ENCODE data around the gene ZNF362. TPM values are rescaled to one million over a fixed set of nuclear protein-coding genes. Genes with fewer than 3 reads are reported as not detected.

Gene ZNF362
- total and polyA plus RNA-seq, 7 donors, result 6.5 to 20.9 (median 15.2) TPM

DNA sequence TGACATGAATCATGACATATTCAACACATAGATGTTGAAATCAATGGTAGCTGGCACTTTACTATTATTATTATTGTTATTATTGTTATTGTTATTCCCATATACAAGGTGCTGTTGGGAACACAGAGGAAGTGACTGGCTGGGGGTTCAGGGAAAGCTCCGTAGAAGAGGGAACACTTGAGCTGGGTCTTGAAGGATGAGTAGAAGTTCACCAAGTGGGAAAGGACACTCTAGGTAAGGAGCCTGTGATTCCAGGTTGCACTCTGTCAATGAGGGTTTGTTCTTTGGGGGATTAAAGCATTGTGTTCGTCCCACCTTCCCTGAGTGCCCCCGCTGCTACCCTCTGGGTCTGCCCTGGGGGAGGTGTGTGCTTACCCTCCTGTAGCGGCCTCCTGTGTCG lies 14.1 kb downstream of the ZNF362 start:
- TF ChIP-seq, protein P1, sequence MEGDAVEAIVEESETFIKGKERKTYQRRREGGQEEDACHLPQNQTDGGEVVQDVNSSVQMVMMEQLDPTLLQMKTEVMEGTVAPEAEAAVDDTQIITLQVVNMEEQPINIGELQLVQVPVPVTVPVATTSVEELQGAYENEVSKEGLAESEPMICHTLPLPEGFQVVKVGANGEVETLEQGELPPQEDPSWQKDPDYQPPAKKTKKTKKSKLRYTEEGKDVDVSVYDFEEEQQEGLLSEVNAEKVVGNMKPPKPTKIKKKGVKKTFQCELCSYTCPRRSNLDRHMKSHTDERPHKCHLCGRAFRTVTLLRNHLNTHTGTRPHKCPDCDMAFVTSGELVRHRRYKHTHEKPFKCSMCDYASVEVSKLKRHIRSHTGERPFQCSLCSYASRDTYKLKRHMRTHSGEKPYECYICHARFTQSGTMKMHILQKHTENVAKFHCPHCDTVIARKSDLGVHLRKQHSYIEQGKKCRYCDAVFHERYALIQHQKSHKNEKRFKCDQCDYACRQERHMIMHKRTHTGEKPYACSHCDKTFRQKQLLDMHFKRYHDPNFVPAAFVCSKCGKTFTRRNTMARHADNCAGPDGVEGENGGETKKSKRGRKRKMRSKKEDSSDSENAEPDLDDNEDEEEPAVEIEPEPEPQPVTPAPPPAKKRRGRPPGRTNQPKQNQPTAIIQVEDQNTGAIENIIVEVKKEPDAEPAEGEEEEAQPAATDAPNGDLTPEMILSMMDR (IDR thresholded peaks at IDR 0.05), result no peak
- WGBS, 3 donors, result 93 to 95% (median 94%) methylated on average over 5 of the region's 5 CpGs
- Histone ChIP-seq H3K27ac (no peak overlapping the region), H3K9me3 (no peaks in the 10 kb centered on the region), H3K4me1 (peaks cover 5% of the 10 kb centered on the region), H3K4me3 (no peak overlapping the region), H3K27me3 (ENCODE audit: insufficient read depth in 3 of 3, low read length in 2 of 3) (no peaks in the 10 kb centered on the region), H3K36me3 (ENCODE audit: insufficient read depth in 1 of 2, low read depth in 1 of 2) (peaks cover 0 to 17% of the 10 kb centered on the region in 2 donors)
- ATAC-seq, result no peak
- no peak for DNase-seq
- intact Hi-C loops (cut with DNase I), result no loop called here

DNA sequence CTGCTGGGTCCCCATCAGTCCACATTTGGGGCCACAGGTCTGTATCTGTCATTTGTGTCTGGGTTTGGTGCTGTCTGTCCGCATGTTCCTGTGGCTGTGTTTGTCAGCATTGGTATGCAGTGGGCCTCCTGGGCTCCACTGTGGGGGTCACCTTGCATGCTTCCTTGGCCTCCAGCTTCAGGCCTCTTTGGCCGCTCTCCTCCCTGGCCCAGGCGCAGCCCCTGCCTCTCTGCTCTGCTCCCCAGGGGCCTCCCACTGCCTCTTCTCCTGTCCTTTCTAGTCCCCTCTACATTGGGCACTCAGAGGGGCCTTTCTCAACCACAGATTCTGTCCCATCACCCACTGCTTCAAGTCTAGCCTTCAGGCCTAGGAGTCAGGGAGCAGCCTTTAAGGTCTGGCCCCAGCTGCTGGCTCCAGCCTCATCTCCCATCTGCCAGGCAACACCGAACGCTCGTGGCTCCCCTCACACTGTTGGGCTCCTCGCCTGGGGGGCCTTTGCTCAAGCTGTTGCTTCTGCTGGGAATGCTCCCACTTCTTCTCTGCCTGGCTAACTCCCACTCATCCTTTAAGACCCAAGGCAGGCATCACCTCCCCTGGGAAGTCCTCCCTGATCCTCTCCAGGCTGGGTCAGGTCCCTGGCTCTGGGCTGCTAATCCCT lies 14.6 kb downstream of the ZNF362 start:
- DNase-seq, result no peak
- Histone ChIP-seq H3K4me1 (peaks cover 3% of the 10 kb centered on the region), H3K27me3 (ENCODE audit: insufficient read depth in 3 of 3, low read length in 2 of 3) (no peaks in the 10 kb centered on the region), H3K9me3 (no peaks in the 10 kb centered on the region), H3K27ac (no peak overlapping the region), H3K4me3 (no peak overlapping the region), H3K36me3 (ENCODE audit: insufficient read depth in 1 of 2, low read depth in 1 of 2) (peaks cover 0 to 15% of the 10 kb centered on the region in 2 donors)
- ATAC-seq, result no peak
- 77 to 81% (median 80%) methylated on average over 7 of the region's 7 CpGs for whole genome bisulfite sequencing, 3 donors
- TF ChIP-seq, protein P1 (IDR thresholded peaks at IDR 0.05), result no peak
- intact Hi-C loops (cut with DNase I), result no loop called here

DNA sequence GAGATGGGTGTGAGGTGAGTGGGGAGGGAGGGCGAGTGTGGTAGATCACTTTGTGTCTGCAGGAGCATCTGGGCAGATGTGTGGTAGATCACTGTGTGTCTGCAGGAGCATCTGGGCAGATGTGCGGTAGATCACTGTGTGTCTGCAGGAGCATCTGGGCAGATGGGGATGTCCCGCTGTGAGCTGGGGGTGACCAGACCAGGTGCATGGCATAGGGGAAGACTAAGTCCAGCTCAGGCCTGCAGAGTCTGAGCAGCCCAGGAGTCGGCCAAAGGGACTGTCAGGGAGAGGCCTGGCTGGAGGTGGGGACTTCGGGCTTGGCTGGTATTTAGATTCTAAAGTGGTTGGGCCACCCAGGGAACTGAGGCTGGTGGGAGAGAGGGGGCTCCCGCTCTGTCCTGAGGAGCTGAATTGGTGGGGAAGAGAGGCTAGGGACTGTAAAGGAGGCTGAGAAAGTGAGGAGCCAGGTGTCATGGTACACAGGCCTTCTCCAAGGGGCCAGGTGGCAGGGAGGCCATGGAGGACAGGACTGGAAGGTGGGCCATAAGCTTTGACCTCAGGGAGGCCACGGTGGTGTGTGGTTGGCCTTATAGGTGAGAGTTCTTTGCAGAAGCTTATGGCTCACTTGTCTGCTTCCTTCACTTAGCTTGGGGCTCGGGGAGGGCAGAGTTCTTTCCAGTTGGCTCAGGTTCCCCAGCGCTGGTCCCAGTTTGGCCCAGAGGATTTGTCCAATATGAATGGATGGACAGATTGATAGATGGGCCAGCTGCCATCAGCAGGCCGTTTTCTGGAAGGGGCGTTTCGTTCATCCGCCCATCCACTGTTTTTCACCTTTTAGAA lies 15.6 kb downstream of the ZNF362 start:
- Histone ChIP-seq H3K4me3 (no peak overlapping the region), H3K36me3 (ENCODE audit: insufficient read depth in 1 of 2, low read depth in 1 of 2) (peaks cover 0 to 22% of the 10 kb centered on the region in 2 donors), H3K4me1 (peaks cover 3% of the 10 kb centered on the region), H3K27me3 (ENCODE audit: insufficient read depth in 3 of 3, low read length in 2 of 3) (no peaks in the 10 kb centered on the region), H3K27ac (no peak overlapping the region), H3K9me3 (no peaks in the 10 kb centered on the region)
- TF ChIP-seq, protein P1 (IDR thresholded peaks at IDR 0.05), result no peak
- 75 to 85% (median 80%) methylated on average over 13 of the region's 13 CpGs for WGBS, 3 donors
- DNase-seq, result no peak
- ATAC-seq, result no peak
- intact Hi-C loops (cut with DNase I), result no loop called here

DNA sequence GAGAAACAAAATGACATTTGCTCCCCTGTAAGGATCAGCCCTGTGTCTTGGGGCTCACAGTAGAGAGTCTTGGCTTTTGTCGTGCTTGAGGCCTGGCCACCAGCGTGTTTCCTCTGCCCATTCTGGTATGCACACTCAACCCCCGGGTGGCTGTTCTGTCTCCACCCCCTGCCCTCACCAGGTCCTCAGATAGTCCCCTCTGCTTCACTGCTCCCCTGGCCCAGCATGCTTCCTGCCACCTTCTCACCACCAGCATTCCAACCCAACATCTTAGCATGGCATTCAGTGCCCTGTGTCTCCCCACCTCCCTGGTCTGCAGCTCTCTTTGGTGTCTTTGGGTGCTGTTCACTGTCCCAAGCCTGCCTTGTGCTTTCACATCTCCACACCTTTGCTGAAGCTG lies 16.2 kb downstream of the ZNF362 start:
- no peak overlapping the region for H3K4me3 ChIP-seq
- H3K9me3 ChIP-seq, result no peaks in the 10 kb centered on the region
- TF ChIP-seq, protein P1 (IDR thresholded peaks at IDR 0.05), result no peak
- no peaks in the 10 kb centered on the region for H3K27me3 ChIP-seq (ENCODE audit: insufficient read depth in 3 of 3, low read length in 2 of 3)
- WGBS, 3 donors, result 52 to 66% (median 56%) methylated on average over 3 of the region's 3 CpGs
- H3K36me3 ChIP-seq (ENCODE audit: insufficient read depth in 1 of 2, low read depth in 1 of 2), result peaks cover 0 to 28% of the 10 kb centered on the region in 2 donors
- peaks cover 3% of the 10 kb centered on the region for H3K4me1 ChIP-seq
- H3K27ac ChIP-seq, result no peak overlapping the region
- DNase-seq, result no peak
- intact Hi-C loops (cut with DNase I), result no loop called here
- no peak for ATAC-seq

Measured in psoas muscle (tissue), 8 donors.